ENCODE data around the gene CHAT. TPM values are rescaled to one million over a fixed set of nuclear protein-coding genes. Genes with fewer than 3 reads are reported as not detected.

The CHAT gene
- not detected for total RNA-seq

- Histone ChIP-seq H3K4me1 (peaks cover 0 to 15% of the 10 kb centered on the region in 2 donors), H3K36me3 (no peaks in the 10 kb centered on the region), H3K4me3 (no peak within 1 kb of the TSS), H3K27ac (no peak within 1 kb of the TSS), H3K27me3 (peaks cover 0 to 58% of the 10 kb centered on the region in 2 donors), H3K9me3 (no peaks in the 10 kb centered on the region)
- intact Hi-C loops (cut with DNase I; ENCODE audit: low total_unique reads) = no loop called here
- TF ChIP-seq POLR2A (IDR thresholded peaks at IDR 0.05) (no peak), CTCF (IDR thresholded peaks at IDR 0.05) (no peak)
- DNase-seq = no peak
Observed at GRCh38 chr10:49613882-49614241, at the start of gene CHAT. Gene CHAT (plus strand): TSS chr10:49614037. CDS start chr10:49614190, 153 bp downstream.

DNA sequence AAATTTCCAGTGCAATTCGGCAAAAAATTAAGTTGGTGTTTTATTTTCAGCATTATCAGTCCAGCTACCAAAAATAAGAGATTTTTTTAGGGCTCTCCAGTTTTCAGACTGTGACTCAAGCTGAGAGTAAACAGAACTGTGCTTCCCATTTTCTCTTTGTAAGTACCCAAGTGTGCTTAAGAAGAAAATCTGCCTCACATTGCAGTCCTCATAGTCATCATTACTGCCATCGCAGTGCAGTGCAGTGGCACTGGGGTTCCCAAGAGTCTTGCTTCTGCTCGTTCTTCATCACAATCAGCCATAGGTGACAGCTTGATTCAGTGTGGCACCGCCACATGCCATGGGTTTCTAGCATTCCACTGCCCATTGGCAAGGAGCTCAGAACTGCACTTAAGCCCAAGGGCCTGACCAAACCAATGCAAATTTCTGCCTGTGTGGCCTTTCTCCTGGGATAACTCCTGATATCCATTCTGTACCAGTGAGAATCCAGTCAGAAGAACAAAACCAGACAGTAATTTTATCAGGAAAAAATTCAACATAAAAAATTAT, 49.3 kb upstream of the CHAT start:
- no peaks in the 10 kb centered on the region for H3K27me3 ChIP-seq
- H3K36me3 ChIP-seq = no peaks in the 10 kb centered on the region
- intact Hi-C loops (cut with DNase I; ENCODE audit: low total_unique reads) = no loop called here
- DNase-seq = no peak
- no peaks in the 10 kb centered on the region for H3K9me3 ChIP-seq
- H3K27ac ChIP-seq = no peak overlapping the region
- H3K4me3 ChIP-seq = no peak overlapping the region
- no peak for TF ChIP-seq POLR2A (IDR thresholded peaks at IDR 0.05)
- no peak for TF ChIP-seq CTCF (IDR thresholded peaks at IDR 0.05)
- no peaks in the 10 kb centered on the region for H3K4me1 ChIP-seq

DNA sequence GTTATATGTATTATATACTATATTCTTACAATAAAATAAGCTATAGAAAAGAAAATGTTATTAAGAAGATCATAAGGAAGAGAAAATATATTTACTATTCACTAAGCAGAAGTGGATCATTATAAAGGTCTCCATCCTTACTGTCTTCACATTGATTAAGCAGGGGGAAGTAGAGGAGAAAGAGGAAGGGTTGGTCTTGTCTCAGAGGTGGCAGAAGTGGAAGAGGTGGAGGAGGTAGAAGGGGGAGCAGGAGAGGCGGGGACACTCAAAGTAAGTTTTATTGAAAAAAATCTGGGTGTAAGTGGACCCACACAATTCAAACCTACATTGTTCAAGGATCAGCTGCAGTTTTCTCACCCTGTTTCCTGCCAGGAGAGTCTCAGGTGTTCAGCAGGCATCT, 46.0 kb upstream of the CHAT start:
- intact Hi-C loops (cut with DNase I; ENCODE audit: low total_unique reads) = no loop called here

DNA sequence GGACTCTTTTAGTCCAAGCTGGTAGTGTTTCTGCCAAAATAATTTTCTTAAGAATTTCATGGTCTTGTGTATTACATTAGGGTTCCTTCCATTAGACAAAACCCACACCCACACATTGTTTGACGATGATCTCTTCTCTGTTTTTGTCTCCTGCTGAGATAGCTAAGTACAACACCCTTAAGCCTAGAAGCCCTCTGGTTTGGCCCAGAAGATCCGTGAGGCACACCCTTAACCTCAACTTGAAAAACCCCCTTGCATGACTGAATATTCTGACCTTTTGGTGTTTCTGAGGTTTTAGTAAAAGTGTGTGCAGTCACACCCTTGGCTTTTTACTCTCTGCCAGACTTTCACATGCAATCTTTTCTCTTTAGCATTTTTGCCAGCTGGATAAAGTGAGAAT, 45.6 kb upstream of the CHAT start:
- H3K4me1 ChIP-seq = no peaks in the 10 kb centered on the region
- no peak for DNase-seq
- H3K4me3 ChIP-seq = no peak overlapping the region
- H3K27ac ChIP-seq = peak overlapping the region in 1 of 2 donors; percentile 9
- no peaks in the 10 kb centered on the region for H3K27me3 ChIP-seq
- TF ChIP-seq POLR2A (IDR thresholded peaks at IDR 0.05) = no peak
- no peaks in the 10 kb centered on the region for H3K36me3 ChIP-seq
- intact Hi-C loops (cut with DNase I; ENCODE audit: low total_unique reads) = no loop called here
- no peaks in the 10 kb centered on the region for H3K9me3 ChIP-seq

More for the DNA sequence above, 46.0 kb upstream of the CHAT start:
- Histone ChIP-seq H3K36me3 (no peaks in the 10 kb centered on the region), H3K27ac (peak overlapping the region in 1 of 2 donors; percentile 9), H3K4me1 (no peaks in the 10 kb centered on the region), H3K27me3 (no peaks in the 10 kb centered on the region), H3K9me3 (no peaks in the 10 kb centered on the region), H3K4me3 (no peak overlapping the region)
- DNase-seq = no peak
- no peak for TF ChIP-seq POLR2A (IDR thresholded peaks at IDR 0.05)
- no peak for TF ChIP-seq CTCF (IDR thresholded peaks at IDR 0.05)

DNA sequence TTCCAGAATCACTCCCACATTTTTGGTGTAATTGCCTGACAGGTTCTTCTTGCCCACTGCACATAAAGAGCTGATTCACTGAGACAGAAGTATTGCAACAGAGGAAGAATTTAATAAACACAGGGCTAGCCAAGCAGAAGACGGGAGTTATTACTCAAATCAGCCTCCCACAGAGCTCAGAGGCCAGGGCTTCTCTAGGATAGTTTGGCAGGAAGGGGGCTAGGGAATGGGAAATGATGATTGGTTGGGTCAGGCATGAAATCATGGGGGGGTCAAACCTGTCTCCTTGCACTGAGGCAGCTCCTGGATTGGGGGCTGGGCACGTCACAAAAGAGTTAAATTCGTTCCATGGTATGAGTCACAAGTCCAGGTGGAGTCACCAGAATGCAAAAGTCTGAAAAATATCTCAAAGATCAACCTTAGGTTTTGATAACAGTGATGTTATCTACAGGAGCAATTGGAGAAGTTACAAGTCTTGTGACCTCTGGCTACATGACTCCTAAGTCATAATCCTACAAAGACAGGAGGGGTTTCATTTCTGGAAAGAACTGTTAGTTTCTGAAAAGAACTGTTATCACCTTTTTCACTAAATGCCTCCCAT, 44.7 kb upstream of the CHAT start:
- no peak for TF ChIP-seq CTCF (IDR thresholded peaks at IDR 0.05)
- TF ChIP-seq POLR2A (IDR thresholded peaks at IDR 0.05) = no peak
- DNase-seq = peak in 1 of 2 donors; percentile 39
- no peaks in the 10 kb centered on the region for H3K27me3 ChIP-seq
- H3K4me3 ChIP-seq = no peak overlapping the region
- no peaks in the 10 kb centered on the region for H3K4me1 ChIP-seq
- no peaks in the 10 kb centered on the region for H3K36me3 ChIP-seq
- H3K27ac ChIP-seq = peak overlapping the region in 1 of 2 donors; percentile 9
- intact Hi-C loops (cut with DNase I; ENCODE audit: low total_unique reads) = no loop called here
- H3K9me3 ChIP-seq = no peaks in the 10 kb centered on the region
